Psoas muscle (tissue), 8 donors: ENCODE results near the gene NET1. TPM values are rescaled to one million over a fixed set of nuclear protein-coding genes. Genes with fewer than 3 reads are reported as not detected.
"Not testable (repeated sequence)": the region's sequence is repeated elsewhere in the genome, so short reads cannot be mapped to it uniquely, and the experiment has no call there.

Experiments used
- ATAC-seq, 4 donors: fragments of 200-7000 bp; cut with Tn5 transposase; one replicate each; pipeline ENCODE4 v1.9.1; 2020; ENCODE audit warnings: moderate library complexity in 3 of 4, mild to moderate bottlenecking in 2 of 4
- DNase-seq, 2 donors: peaks; one replicate each; pipeline ENCODE4 v3.0.0-alpha.2; 2020
- H3K27ac ChIP-seq: fragments of 200-600 bp; one replicate; pipeline ENCODE4 v1.8.0; 2022
- H3K27me3 ChIP-seq, 3 donors: fragments of 200-600 bp in 1 of 3; one replicate each; pipeline versions ENCODE4 v1.6.1 to v1.8.0; 2013 to 2022; ENCODE audit warnings: low read length in 2 of 3, mild to moderate bottlenecking in 2 of 3, moderate library complexity in 1 of 3; ENCODE audit not compliant: insufficient read depth in 3 of 3
- H3K36me3 ChIP-seq, 2 donors: fragments of 200-600 bp in 1 of 2; one replicate each; pipeline versions ENCODE4 v1.6.1 to v1.8.0; 2013 to 2022; ENCODE audit warnings: low read depth in 1 of 2, mild to moderate bottlenecking in 1 of 2, moderate library complexity in 1 of 2; ENCODE audit not compliant: insufficient read depth in 1 of 2
- H3K4me1 ChIP-seq: fragments of 200-600 bp; one replicate; pipeline ENCODE4 v1.8.0; 2022
- H3K4me3 ChIP-seq: fragments of 200-600 bp; one replicate; pipeline ENCODE4 v1.8.0; 2022; ENCODE audit warnings: mild to moderate bottlenecking
- H3K9me3 ChIP-seq: fragments of 200-600 bp; one replicate; pipeline ENCODE4 v1.8.0; 2022
- WGBS, 3 donors: extraction: QIAGEN DNeasy Blood & Tissue Kit; methylation state at CpG; one replicate each; pipeline versions ENCODE4 v1.1.6 to v1.1.7; 2013; 5-methylcytosine and 5-hydroxymethylcytosine counted together
- intact Hi-C, 2 donors: fragments of 100-400 bp; cut with DNase I; formaldehyde crosslinking; loops; one replicate each; pipeline versions ENCODE4 v1.11.0 to v1.14.2; 2022
- polyA plus RNA-seq, 3 donors: library from polyadenylated mRNA; stranded (reverse); fragments of 200-250 nt; gene quantifications; one replicate each; pipeline ENCODE4 v1.2.3, GENCODE V29; 2013
- total RNA-seq, 4 donors: library from RNA; stranded (reverse); fragmentation: NEBNext Ultra II Directional in 2 of 4; extraction: Animal tissue kit (Norgen Biotek cat#: 25700) in 2 of 4; gene quantifications; one replicate each; pipeline versions ENCODE4 v1.2.1 to v1.2.4, GENCODE V29; 2021 to 2023
- TF ChIP-seq, protein P1 (sequence below): fragments of 200-600 bp; IDR thresholded peaks from one replicate; pipeline ENCODE4 v1.8.0; 2022; ENCODE audit warnings: antibody characterized with exemption
- donor health status: healthy with polysubstance abuse.
- donor health status: DM: no; HTN: no; CAD: no; lungs with moderate emphysema.
- donor health status: Bipolar disorder and iron deficiency.
- donor health status: healthy.
- donor health status: DM: yes; HTN: yes; CAD: no.
- donor health status: DM: no; HTN: no; CAD: no.
- donor health status: DM: no; HTN: no; CAD: no.
- donor health status: DM: yes; HTN: yes; CAD: no.

Gene NET1
- total and polyA plus RNA-seq, 7 donors = 14.3 to 44.0 (median 35.6) TPM

DNA sequence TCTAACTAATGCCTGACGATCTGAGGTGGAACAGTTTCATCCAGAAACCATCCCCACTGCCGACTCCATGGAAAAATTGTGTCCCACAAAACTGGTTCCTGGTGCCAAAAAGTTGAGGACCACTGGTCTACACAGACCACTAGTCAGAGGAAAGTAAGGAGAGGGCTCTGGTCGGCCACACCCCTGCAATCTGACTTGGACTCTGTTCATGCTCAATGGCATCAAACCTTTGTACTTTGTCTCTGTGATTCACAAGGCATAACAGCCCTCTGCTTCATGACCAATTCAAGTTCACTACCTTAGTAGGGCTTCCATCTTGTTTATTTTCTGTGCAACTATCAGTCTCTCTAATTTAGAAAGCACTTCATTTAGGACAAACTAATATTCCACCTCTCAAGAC is 9.6 kb upstream of the NET1 start:
- H3K4me1 ChIP-seq = no peaks in the 10 kb centered on the region
- intact Hi-C loops = no loop called here
- no peak for DNase-seq
- no peaks in the 10 kb centered on the region for H3K27me3 ChIP-seq
- no peak overlapping the region for H3K27ac ChIP-seq
- TF ChIP-seq, protein P1, sequence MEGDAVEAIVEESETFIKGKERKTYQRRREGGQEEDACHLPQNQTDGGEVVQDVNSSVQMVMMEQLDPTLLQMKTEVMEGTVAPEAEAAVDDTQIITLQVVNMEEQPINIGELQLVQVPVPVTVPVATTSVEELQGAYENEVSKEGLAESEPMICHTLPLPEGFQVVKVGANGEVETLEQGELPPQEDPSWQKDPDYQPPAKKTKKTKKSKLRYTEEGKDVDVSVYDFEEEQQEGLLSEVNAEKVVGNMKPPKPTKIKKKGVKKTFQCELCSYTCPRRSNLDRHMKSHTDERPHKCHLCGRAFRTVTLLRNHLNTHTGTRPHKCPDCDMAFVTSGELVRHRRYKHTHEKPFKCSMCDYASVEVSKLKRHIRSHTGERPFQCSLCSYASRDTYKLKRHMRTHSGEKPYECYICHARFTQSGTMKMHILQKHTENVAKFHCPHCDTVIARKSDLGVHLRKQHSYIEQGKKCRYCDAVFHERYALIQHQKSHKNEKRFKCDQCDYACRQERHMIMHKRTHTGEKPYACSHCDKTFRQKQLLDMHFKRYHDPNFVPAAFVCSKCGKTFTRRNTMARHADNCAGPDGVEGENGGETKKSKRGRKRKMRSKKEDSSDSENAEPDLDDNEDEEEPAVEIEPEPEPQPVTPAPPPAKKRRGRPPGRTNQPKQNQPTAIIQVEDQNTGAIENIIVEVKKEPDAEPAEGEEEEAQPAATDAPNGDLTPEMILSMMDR = no peak
- no peaks in the 10 kb centered on the region for H3K36me3 ChIP-seq
- no peaks in the 10 kb centered on the region for H3K9me3 ChIP-seq
- no peak overlapping the region for H3K4me3 ChIP-seq
- ATAC-seq = no peak
- WGBS, 3 donors = 86 to 96% (median 89%) methylated on average over 3 of the region's 3 CpGs

DNA sequence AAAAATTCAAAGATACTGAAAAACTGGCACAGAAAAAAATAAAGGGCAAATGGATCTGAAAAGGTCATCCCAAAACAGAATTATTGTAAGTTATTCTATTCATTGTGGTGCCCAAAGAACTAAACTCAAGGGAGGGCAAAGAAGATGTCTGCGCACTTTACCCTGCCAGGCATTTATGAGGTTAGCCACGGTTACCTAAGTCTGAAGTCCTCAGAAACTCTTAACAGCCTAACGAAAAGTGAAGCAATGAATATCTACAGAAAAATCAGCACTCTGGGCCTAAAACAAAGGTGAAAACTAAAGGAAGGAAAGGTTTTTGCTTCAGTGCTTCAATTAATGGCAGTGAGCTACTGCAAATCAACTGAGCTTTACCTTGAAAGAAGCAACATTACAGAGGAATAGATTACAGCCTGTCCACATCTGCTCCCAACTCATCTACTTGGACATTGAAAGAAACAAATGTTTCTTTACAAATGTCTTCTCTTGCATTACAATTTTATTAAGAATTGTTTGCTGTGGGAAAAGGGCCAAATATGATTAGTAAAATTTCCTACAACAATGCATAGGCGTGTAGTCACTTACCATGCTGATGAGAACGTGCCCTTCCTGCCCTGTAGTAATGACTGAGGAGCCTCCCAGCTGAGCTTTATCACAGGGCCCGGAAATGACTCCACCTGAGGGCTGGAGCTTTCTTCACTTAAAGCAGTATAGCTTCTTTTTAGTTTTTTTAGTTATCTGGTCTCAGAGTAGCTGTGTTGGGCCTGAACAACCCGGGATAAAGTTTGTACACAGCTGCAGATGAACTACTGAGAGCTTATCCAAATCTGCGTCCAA is 7.9 kb upstream of the NET1 start, which contains the start of gene TUBAL3:
Gene TUBAL3 (minus strand): TSS at position 621 of the 834 bp plus-strand sequence. CDS start 36 bp downstream, at position 585.
- Histone ChIP-seq H3K4me1 (no peaks in the 10 kb centered on the region), H3K27me3 (no peaks in the 10 kb centered on the region), H3K4me3 (peak within 1 kb of the TSS; percentile 3), H3K27ac (peak within 1 kb of the TSS; percentile 24), H3K9me3 (no peaks in the 10 kb centered on the region), H3K36me3 (no peaks in the 10 kb centered on the region)
- 69 to 70% (median 69%) methylated on average over 8 of the region's 8 CpGs for WGBS, 3 donors
- ATAC-seq = no peak
- TF ChIP-seq, protein P1 = no peak
- no peak for DNase-seq
- intact Hi-C loops = no loop called here

DNA sequence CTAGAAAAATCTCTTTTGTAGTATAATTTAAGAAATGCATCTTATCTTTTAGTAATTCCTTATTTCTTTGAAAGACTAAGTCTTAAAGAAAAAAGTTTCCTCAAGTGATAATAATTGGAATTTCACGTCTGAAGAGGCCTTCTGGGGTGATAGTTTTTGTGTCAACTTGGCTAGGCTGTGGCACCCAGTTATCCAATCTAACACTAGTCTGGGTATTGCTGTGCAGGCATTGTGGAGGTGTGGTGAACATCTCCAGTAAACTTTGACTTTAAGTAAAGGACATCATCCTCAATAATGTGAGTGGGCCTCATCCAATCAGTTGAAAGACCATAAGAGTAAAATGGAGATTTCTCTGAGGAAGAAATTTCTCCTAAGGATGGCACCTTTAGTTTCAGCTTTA is 5.4 kb upstream of the NET1 start:
- Histone ChIP-seq H3K4me1 (peaks cover 2% of the 10 kb centered on the region), H3K9me3 (peaks cover 3% of the 10 kb centered on the region), H3K27ac (no peak overlapping the region), H3K4me3 (no peak overlapping the region), H3K36me3 (no peaks in the 10 kb centered on the region), H3K27me3 (no peaks in the 10 kb centered on the region)
- DNase-seq = no peak
- intact Hi-C loops = no loop called here
- ATAC-seq = no peak
- WGBS, 3 donors = 71 to 78% (median 73%) methylated on average over 1 of the region's 1 CpG
- TF ChIP-seq, protein P1 = no peak

DNA sequence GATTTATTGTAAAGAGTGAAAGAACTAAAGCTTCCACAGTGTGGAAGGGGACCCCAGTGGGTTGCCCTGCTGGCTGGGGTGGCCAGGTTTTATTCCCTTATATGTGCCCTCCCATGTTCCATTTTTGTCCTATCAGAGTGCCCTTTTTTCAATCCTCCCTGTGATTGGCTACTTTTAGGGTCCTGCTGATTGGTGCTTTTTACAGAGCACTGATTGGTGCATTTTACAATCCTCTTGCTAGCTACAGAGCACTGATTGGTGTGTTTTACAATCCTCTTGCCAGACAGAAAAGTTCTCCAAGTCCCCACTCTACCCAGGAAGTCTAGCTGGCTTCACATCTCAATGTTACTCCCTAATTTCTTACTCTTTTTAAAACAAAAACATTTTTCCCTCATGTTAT is 1.6 kb upstream of the NET1 start:
- DNase-seq, H3K4me3 ChIP-seq, ATAC-seq, H3K9me3 ChIP-seq, H3K36me3 ChIP-seq, intact Hi-C loops, H3K27me3 ChIP-seq, H3K27ac ChIP-seq: not testable (repeated sequence)
- peaks cover 18% of the 10 kb centered on the region for H3K4me1 ChIP-seq

DNA sequence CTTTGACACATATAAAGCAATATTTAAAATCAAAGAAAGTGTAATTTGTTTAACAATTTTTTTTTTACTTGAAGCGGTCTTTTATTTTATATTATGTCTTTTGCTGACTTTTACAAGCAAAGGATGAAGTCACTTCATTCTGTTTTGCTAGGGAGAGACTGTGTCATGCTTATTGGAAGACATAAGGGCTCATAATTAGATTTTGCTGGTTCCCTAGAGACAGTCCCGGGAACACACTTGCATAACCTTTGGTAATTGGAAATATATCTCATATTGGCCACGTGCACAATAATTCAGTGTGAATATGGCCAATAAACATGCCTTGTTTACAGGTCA is 448 bp upstream of the NET1 start:
- Histone ChIP-seq H3K27me3 (no peaks in the 10 kb centered on the region), H3K9me3 (peaks cover 3% of the 10 kb centered on the region), H3K4me3 (peak overlapping the region; percentile 66), H3K36me3 (no peaks in the 10 kb centered on the region), H3K27ac (peak overlapping the region; percentile 79), H3K4me1 (peaks cover 29% of the 10 kb centered on the region)
- ATAC-seq (peak in 2 of 4 donors; percentile 7 to 10), DNase-seq (no peak)
- intact Hi-C loops = no loop called here
- 21 to 30% (median 22%) methylated on average over 3 of the region's 3 CpGs for WGBS, 3 donors
- TF ChIP-seq, protein P1 = no peak
